Endothelial cell of umbilical vein (primary cell): ENCODE data around the gene CTTN. TPM values are rescaled to one million over a fixed set of nuclear protein-coding genes. Genes with fewer than 3 reads are reported as not detected.

ENCODE experiments used
- BruUV-seq: library from RNA; stranded (reverse); fragments of 400-500 nt; replicated peaks from 2 replicates; lab custom pipeline; 2021; lab: Mats Ljungman, UMichigan
- CTCF ChIA-PET: fragments of 300-600, 350-600 bp; sonication (Branson Sonifier 250); formaldehyde crosslinking; loops from one replicate; lab custom pipeline; 2021; ENCODE audit warnings: antibody characterized with exemption, inconsistent platforms; lab: Charles Lee
- POLR2A ChIA-PET: fragments of 300-600, 350-600 bp; sonication (Branson Sonifier 250); formaldehyde crosslinking; loops from one replicate; lab custom pipeline; 2021; ENCODE audit warnings: antibody characterized with exemption, inconsistent platforms; lab: Charles Lee
- DNase-seq: peaks from one replicate; pipeline ENCODE4 v3.0.0-alpha.2; 2011; ENCODE audit warnings: low read depth, low spot score
- FAIRE-seq: peaks from 2 replicates; lab custom pipeline; 2011; peaks lifted over from hg19 to GRCh38; lab: Jason Lieb, UNC
- H2AFZ ChIP-seq: 2 replicates; pipeline ENCODE4 v1.6.0; 2012; ENCODE audit warnings: low read depth, low read length, control low read depth, inconsistent platforms
- H3K27ac ChIP-seq: 2 replicates; pipeline ENCODE4 v1.5.1; 2011; ENCODE audit warnings: low read depth, mild to moderate bottlenecking, control low read depth, low read length, moderate library complexity; ENCODE audit not compliant: insufficient read depth
- H3K27me3 ChIP-seq, 2 experiments: 2 replicates each; pipeline versions ENCODE4 v1.6.0 to v1.6.1; 2011; ENCODE audit warnings: low read length in 2 of 2, mixed read lengths in 1 of 2; ENCODE audit not compliant: control insufficient read depth in 2 of 2, insufficient read depth in 2 of 2
- H3K36me3 ChIP-seq, 2 experiments: 2 replicates in 1 of 2; 3 replicates in 1 of 2; pipeline ENCODE4 v1.5.1; 2011; ENCODE audit warnings: low read length in 2 of 2, mild to moderate bottlenecking in 1 of 2, moderate library complexity in 1 of 2; ENCODE audit not compliant: control insufficient read depth in 2 of 2, insufficient read depth in 2 of 2; ENCODE audit errors: extremely low read depth in 1 of 2
- H3K4me1 ChIP-seq: 3 replicates; pipeline ENCODE4 v1.5.1; 2011; ENCODE audit warnings: mild to moderate bottlenecking, low read length; ENCODE audit not compliant: control insufficient read depth, insufficient read depth; ENCODE audit errors: extremely low read depth
- H3K4me2 ChIP-seq: 2 replicates; pipeline ENCODE4 v1.6.1; 2011; ENCODE audit warnings: low read length, control low read depth, mixed read lengths; ENCODE audit not compliant: insufficient read depth
- H3K4me3 ChIP-seq, 3 experiments: fragments of 200-600 bp in 1 of 3; sonication (generic), shearing (Covaris generic) in 1 of 3; replicated peaks in 1 of 3; 2 replicates each; pipeline ENCODE4 v1.5.1; 2011 to 2016; ENCODE audit warnings: control low read depth in 3 of 3, low read length in 3 of 3, mild to moderate bottlenecking in 2 of 3, inconsistent platforms in 1 of 3, low read depth in 1 of 3, moderate library complexity in 1 of 3; ENCODE audit not compliant: insufficient read depth in 1 of 3
- H3K79me2 ChIP-seq: 2 replicates; pipeline ENCODE4 v1.6.0; 2012; ENCODE audit warnings: low read length, inconsistent platforms; ENCODE audit not compliant: control insufficient read depth, insufficient read depth
- H3K9ac ChIP-seq: replicated peaks from 2 replicates; pipeline ENCODE3; 2011; ENCODE audit warnings: low read length, control low read depth; ENCODE audit not compliant: insufficient read depth; ENCODE audit errors: extremely low read depth
- H3K9me1 ChIP-seq: replicated peaks from 3 replicates; pipeline ENCODE4 v1.6.0; 2011; ENCODE audit warnings: mild to moderate bottlenecking, low read length; ENCODE audit not compliant: control insufficient read depth, insufficient read depth; ENCODE audit errors: extremely low read depth
- H3K9me3 ChIP-seq: replicated peaks from 2 replicates; pipeline ENCODE4 v1.5.1; 2012; ENCODE audit warnings: low read length, inconsistent platforms; ENCODE audit not compliant: control insufficient read depth, insufficient read depth
- H4K20me1 ChIP-seq: replicated peaks from 2 replicates; pipeline ENCODE3; 2011; ENCODE audit warnings: mild to moderate bottlenecking, low read length; ENCODE audit not compliant: control insufficient read depth, insufficient read depth; ENCODE audit errors: extremely low read depth
- CTCF ChIP-seq, 2 donors: IDR thresholded peaks; 1 replicate in 1 of 2; 2 replicates in 1 of 2; pipeline ENCODE4 v1.5.1; 2011; ENCODE audit warnings: low read length in 2 of 2, mild to moderate bottlenecking in 2 of 2, moderate library complexity in 2 of 2, control low read depth in 1 of 2, inconsistent platforms in 1 of 2, low read depth in 1 of 2; ENCODE audit not compliant: insufficient read depth in 1 of 2; ENCODE audit errors: extremely low read depth in 1 of 2
- EZH2 ChIP-seq: IDR thresholded peaks from 2 replicates; pipeline ENCODE4 v1.6.1; 2012; ENCODE audit warnings: borderline replicate concordance, low read depth, mild to moderate bottlenecking, moderate library complexity, low read length, inconsistent platforms; ENCODE audit not compliant: severe bottlenecking
- FOS ChIP-seq: IDR thresholded peaks from 2 replicates; pipeline ENCODE4 v1.6.1; 2011; ENCODE audit warnings: mild to moderate bottlenecking, low read length, moderate library complexity, borderline replicate concordance; ENCODE audit not compliant: insufficient read depth
- GATA2 ChIP-seq: IDR thresholded peaks from 2 replicates; pipeline ENCODE4 v1.7.0; 2011; ENCODE audit warnings: low read depth, mild to moderate bottlenecking, moderate library complexity, mixed read lengths, low read length; ENCODE audit not compliant: insufficient read length, insufficient read depth
- JUN ChIP-seq: IDR thresholded peaks from 2 replicates; pipeline ENCODE4 v1.6.1; 2011; ENCODE audit warnings: borderline replicate concordance, low read depth; ENCODE audit not compliant: insufficient read length, insufficient read depth
- MYC ChIP-seq: IDR thresholded peaks from one replicate; pipeline ENCODE4 v1.6.1; 2011; ENCODE audit warnings: mild to moderate bottlenecking, low read depth, low read length
- POLR2A ChIP-seq: IDR thresholded peaks from 2 replicates; pipeline ENCODE4 v1.6.1; 2012; ENCODE audit warnings: low read depth, mild to moderate bottlenecking, control low read depth, low read length
- POLR2AphosphoS5 ChIP-seq: IDR thresholded peaks from 2 replicates; pipeline ENCODE4 v1.6.1; 2012; ENCODE audit warnings: low read depth, mild to moderate bottlenecking, control low read depth, low read length, moderate library complexity; ENCODE audit not compliant: insufficient read depth
- dilution Hi-C: fragments of 300-500 bp; cut with MboI; formaldehyde crosslinking; loops from one replicate; pipeline ENCODE4 v1.15.0; 2019; ENCODE audit warnings: low sequenced_read_pairs; ENCODE audit not compliant: extremely low pct_ligation_motif_present
- intact Hi-C: fragments of 100-400 bp; cut with micrococcal nuclease; formaldehyde crosslinking; loops from one replicate; pipeline ENCODE4 v1.10.0; 2022
- polyA plus RNA-seq, 4 experiments: library from polyadenylated mRNA; depleted of rRNA in 3 of 4; stranded (reverse) in 3 of 4; unstranded in 1 of 4; fragments of >200 nt; gene quantifications; 2 replicates each; pipeline versions ENCODE4 v1.2.1 to v1.2.3, GENCODE V29; 2011 to 2012; ENCODE audit warnings: missing spikeins in 1 of 4
- total RNA-seq: library from RNA; stranded (reverse); gene quantifications from 2 replicates; pipeline ENCODE4 v1.2.3, GENCODE V29; 2021
- TF ChIP-seq, protein P1 (sequence below): IDR thresholded peaks from 2 replicates; pipeline ENCODE4 v1.6.1; 2011; ENCODE audit not compliant: insufficient read depth, insufficient read length

The CTTN gene
- total and polyA plus RNA-seq, 2 donors (not counting 3 experiments of a cell fraction or from before 2014, with no cell fraction given): 161 to 330 TPM

DNA sequence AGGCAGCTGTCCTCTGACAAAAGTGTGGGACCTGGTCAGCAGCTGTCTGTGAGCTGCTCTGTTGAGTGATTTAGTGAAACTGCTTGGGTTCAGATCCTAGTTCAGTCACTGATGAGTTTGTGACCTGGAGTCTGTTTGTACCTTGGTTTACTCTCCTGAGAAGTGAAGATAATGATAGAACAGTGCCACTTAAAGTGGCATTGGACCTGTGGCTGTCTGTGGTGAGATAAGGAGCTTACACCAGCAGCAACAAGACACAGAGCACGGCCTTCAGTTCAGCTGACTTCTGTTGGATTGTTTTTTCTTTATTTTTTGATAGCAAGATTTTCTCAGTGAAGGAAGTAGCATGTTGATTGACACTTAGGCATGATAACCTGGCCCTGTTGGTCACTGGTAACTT is 46.2 kb upstream of the CTTN start:
- CTCF ChIA-PET: no interaction called here
- dilution Hi-C loops: no loop called here
- Histone ChIP-seq H3K4me3 (no peak overlapping the region), H4K20me1 (no peaks in the 10 kb centered on the region), H3K27ac (no peak overlapping the region), H3K9ac (no peak overlapping the region), H2AFZ (no peak overlapping the region), H3K9me3 (no peaks in the 10 kb centered on the region), H3K79me2 (no peaks in the 10 kb centered on the region), H3K36me3 (peaks cover 9 to 32% of the 10 kb centered on the region in 2 experiments), H3K4me1 (no peaks in the 10 kb centered on the region), H3K9me1 (no peaks in the 10 kb centered on the region), H3K4me2 (no peak overlapping the region), H3K27me3 (no peaks in the 10 kb centered on the region)
- no peak for DNase-seq
- intact Hi-C loops: no loop called here
- no TSS peak for BruUV-seq
- no peak for FAIRE-seq
- POLR2A ChIA-PET: no interaction called here
- TF ChIP-seq FOS (no peak), EZH2 (no peak), CTCF (IDR thresholded peaks at IDR 0.05; ENCODE audit: extremely low read depth in 1 of 2, insufficient read depth in 1 of 2, low read depth in 1 of 2, low read length in 2 of 2) (no peak), GATA2 (no peak), MYC (no peak), POLR2A (no peak), POLR2AphosphoS5 (no peak), JUN (no peak)
- TF ChIP-seq, protein P1, sequence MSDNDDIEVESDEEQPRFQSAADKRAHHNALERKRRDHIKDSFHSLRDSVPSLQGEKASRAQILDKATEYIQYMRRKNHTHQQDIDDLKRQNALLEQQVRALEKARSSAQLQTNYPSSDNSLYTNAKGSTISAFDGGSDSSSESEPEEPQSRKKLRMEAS: no peak
